AG09309 (cell line): ENCODE results near the gene CCL11.

Experiments
- DNase-seq: peaks from one replicate; pipeline ENCODE4 v3.0.0-alpha.2; 2010; ENCODE audit warnings: low read depth
- H3K4me3 ChIP-seq: 2 replicates; pipeline ENCODE4 v1.5.1; 2011; ENCODE audit warnings: mild to moderate bottlenecking, low read depth, low read length, moderate library complexity; ENCODE audit not compliant: control insufficient read depth
- TF ChIP-seq, protein P1 (sequence below): IDR thresholded peaks from 2 replicates; pipeline ENCODE4 v1.5.1; 2011; ENCODE audit warnings: mild to moderate bottlenecking, low read depth, low read length, inconsistent platforms; ENCODE audit not compliant: insufficient read depth, control insufficient read depth; ENCODE audit errors: missing control alignments

CCL11 gene

DNA sequence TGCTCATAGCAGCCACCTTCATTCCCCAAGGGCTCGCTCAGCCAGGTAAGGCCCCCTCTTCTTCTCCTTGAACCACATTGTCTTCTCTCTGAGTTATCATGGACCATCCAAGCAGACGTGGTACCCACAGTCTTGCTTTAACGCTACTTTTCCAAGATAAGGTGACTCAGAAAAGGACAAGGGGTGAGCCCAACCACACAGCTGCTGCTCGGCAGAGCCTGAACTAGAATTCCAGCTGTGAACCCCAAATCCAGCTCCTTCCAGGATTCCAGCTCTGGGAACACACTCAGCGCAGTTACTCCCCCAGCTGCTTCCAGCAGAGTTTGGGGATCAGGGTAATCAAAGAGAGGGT, 30.2 kb upstream of the CCL11 start:
- H3K4me3 ChIP-seq: peak overlapping the region; percentile 56
- DNase-seq: no peak
- TF ChIP-seq, protein P1, sequence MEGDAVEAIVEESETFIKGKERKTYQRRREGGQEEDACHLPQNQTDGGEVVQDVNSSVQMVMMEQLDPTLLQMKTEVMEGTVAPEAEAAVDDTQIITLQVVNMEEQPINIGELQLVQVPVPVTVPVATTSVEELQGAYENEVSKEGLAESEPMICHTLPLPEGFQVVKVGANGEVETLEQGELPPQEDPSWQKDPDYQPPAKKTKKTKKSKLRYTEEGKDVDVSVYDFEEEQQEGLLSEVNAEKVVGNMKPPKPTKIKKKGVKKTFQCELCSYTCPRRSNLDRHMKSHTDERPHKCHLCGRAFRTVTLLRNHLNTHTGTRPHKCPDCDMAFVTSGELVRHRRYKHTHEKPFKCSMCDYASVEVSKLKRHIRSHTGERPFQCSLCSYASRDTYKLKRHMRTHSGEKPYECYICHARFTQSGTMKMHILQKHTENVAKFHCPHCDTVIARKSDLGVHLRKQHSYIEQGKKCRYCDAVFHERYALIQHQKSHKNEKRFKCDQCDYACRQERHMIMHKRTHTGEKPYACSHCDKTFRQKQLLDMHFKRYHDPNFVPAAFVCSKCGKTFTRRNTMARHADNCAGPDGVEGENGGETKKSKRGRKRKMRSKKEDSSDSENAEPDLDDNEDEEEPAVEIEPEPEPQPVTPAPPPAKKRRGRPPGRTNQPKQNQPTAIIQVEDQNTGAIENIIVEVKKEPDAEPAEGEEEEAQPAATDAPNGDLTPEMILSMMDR: no peak

DNA sequence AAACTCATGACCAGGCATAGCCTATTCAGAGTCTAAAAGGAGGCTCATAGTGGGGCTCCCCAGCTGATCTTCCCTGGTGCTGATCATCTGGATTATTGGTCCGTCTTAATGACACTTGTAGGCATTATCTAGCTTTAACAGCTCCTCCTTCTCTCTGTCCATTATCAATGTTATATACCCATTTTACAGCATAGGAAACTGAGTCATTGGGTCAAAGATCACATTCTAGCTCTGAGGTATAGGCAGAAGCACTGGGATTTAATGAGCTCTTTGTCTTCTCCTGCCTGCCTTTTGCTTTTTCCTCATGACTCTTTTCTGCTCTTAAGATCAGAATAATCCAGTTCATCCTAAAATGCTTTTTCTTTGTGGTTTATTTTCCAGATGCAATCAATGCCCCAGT, 29.7 kb upstream of the CCL11 start:
- peak overlapping the region; percentile 56 for H3K4me3 ChIP-seq
- no peak for DNase-seq
- TF ChIP-seq, protein P1: no peak

DNA sequence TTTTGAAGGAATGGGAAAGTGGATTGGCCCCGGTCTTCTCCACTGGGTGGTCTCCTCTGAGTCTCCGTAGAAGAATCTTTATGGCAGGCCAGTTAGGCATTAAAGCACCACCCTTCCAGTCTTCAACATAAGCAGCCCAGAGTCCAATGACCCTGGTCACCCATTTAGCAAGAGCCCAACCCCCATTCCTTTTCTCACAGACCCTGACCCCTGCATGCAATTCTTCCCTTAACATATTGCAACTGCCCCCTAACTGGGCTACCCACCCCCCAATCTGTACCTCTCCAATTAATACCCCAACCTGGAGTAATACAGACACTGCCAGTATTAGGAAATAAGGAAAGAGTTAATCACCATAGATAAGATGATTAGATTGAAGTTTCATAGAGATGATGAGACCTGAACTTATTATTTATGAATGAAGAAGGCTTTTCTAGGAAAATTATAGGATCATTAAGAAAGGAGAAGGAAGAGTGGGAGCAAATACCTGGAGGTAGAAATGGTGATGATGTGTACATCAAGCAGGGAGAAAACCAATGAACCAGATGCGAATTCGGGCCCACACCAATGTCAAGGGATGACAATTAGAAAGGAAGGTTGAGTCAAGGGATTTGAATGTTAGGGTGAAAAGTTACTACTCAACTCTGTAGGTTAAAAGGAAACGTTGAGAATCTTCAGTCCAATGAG, 28.1 kb upstream of the CCL11 start:
- TF ChIP-seq, protein P1: no peak
- no peak for DNase-seq
- no peak overlapping the region for H3K4me3 ChIP-seq

DNA sequence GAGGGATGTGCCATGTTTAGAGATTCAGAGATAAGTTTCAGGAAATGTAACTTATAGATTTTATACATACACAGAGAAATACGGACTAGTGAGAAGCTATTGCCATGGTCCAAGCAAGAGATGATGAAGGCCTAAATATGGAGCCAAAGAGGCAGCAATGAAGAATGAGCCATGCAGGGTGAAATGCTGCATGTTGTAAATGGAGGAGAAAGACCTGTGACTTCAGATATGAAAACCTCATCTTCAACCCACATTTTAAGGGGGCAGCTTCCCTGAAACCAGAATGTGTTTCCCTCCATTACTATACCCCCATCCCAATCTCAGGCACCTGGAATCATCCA, 27.6 kb upstream of the CCL11 start:
- DNase-seq: no peak

DNA sequence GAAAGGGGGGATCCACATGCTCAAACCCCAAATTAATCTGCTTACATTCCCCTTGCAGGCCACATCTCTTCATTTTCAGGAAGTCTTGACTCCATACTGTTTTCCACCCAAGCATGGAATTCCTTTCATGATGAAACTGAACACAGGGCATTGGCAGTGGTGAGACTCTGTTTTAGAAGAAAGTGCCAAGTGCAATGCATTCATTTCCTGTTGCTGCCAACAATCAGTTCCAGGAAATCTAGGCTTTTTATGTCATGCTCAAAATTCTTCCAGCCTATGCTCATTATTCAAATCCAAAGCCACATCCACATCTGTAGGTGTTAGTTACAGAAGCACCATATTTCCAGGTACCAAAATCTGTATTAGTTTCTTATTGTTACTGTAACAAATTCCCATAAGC, 26.4 kb upstream of the CCL11 start:
- TF ChIP-seq, protein P1: no peak
- H3K4me3 ChIP-seq: no peak overlapping the region
- no peak for DNase-seq

More for the DNA sequence above, 27.6 kb upstream of the CCL11 start:
- H3K4me3 ChIP-seq: no peak overlapping the region
- TF ChIP-seq, protein P1: no peak

DNA sequence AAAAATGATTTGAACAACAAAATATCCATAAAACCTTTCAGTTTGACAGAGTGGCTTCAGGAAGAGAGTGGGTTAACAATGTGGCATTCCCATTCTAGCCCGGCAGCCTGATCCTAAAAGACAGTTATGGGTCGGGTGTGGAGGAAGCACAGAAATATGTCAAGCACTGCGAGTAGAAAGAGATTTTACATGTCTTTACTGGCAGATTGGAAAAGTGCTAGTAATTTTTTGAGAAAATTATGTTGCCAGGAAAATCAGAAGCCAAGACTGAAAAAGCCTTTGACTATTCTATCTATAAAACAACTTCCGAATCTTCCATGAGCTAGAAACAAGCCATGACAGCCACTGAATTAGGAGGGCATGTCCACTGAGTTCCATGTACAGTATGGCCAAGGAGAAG, 24.7 kb upstream of the CCL11 start:
- H3K4me3 ChIP-seq: no peak overlapping the region
- TF ChIP-seq, protein P1: no peak
- no peak for DNase-seq
